Keratinocyte (primary cell): Measurements from ENCODE around the gene RASA3. TPM values are rescaled to one million over a fixed set of nuclear protein-coding genes. Genes with fewer than 3 reads are reported as not detected.

ENCODE experiments used
- DNase-seq: peaks from one replicate; pipeline ENCODE4 v3.0.0-alpha.2; 2011; ENCODE audit warnings: low read depth, missing footprints, low spot score
- FAIRE-seq: peaks from 2 replicates; lab custom pipeline; 2011; peaks lifted over from hg19 to GRCh38; lab: Jason Lieb, UNC
- H2AFZ ChIP-seq: 2 replicates; pipeline ENCODE4 v1.6.0; 2012; ENCODE audit warnings: low read length, control low read depth, inconsistent platforms; ENCODE audit not compliant: control insufficient read depth
- H3K27ac ChIP-seq: 2 replicates; pipeline ENCODE4 v1.5.1; 2011; ENCODE audit warnings: low read length; ENCODE audit not compliant: control insufficient read depth, insufficient read depth
- H3K27me3 ChIP-seq: 3 replicates; pipeline ENCODE4 v1.6.0; 2011; ENCODE audit warnings: low read length; ENCODE audit not compliant: control insufficient read depth, insufficient read depth; ENCODE audit errors: extremely low read depth
- H3K36me3 ChIP-seq, 2 experiments: 2 replicates in 1 of 2; 3 replicates in 1 of 2; pipeline ENCODE4 v1.5.1; 2011; ENCODE audit warnings: low read length in 2 of 2, mild to moderate bottlenecking in 1 of 2; ENCODE audit not compliant: control insufficient read depth in 2 of 2, insufficient read depth in 2 of 2; ENCODE audit errors: extremely low read depth in 1 of 2
- H3K4me1 ChIP-seq: 3 replicates; pipeline ENCODE4 v1.5.1; 2011; ENCODE audit warnings: low read length; ENCODE audit not compliant: control insufficient read depth, insufficient read depth; ENCODE audit errors: extremely low read depth
- H3K4me2 ChIP-seq: 3 replicates; pipeline ENCODE4 v1.6.0; 2011; ENCODE audit warnings: low read depth, low read length; ENCODE audit not compliant: control insufficient read depth, insufficient read depth; ENCODE audit errors: extremely low read depth
- H3K4me3 ChIP-seq, 3 experiments: fragments of 200-600 bp in 1 of 3; sonication (generic) in 1 of 3; 2 replicates in 2 of 3; 3 replicates in 1 of 3; pipeline ENCODE4 v1.5.1; 2011 to 2016; ENCODE audit warnings: low read length in 3 of 3, mild to moderate bottlenecking in 3 of 3, control low read depth in 2 of 3, inconsistent platforms in 1 of 3, low read depth in 1 of 3, mixed read lengths in 1 of 3, mixed run types in 1 of 3, moderate library complexity in 1 of 3; ENCODE audit not compliant: control insufficient read depth in 2 of 3, insufficient read depth in 2 of 3; ENCODE audit errors: extremely low read depth in 1 of 3
- H3K79me2 ChIP-seq: 2 replicates; pipeline ENCODE4 v1.6.0; 2012; ENCODE audit warnings: low read length; ENCODE audit not compliant: control insufficient read depth, insufficient read depth
- H3K9ac ChIP-seq: 3 replicates; pipeline ENCODE4 v1.6.0; 2011; ENCODE audit warnings: low read length; ENCODE audit not compliant: control insufficient read depth, insufficient read depth; ENCODE audit errors: extremely low read depth
- H3K9me1 ChIP-seq: 3 replicates; pipeline ENCODE4 v1.6.0; 2011; ENCODE audit warnings: low read length; ENCODE audit not compliant: control insufficient read depth, insufficient read depth; ENCODE audit errors: extremely low read depth
- H3K9me3 ChIP-seq: 2 replicates; pipeline ENCODE4 v1.5.1; 2012; ENCODE audit warnings: low read depth, low read length; ENCODE audit not compliant: control insufficient read depth
- H4K20me1 ChIP-seq: 3 replicates; pipeline ENCODE4 v1.6.0; 2011; ENCODE audit warnings: low read length; ENCODE audit not compliant: control insufficient read depth, insufficient read depth; ENCODE audit errors: extremely low read depth
- CTCF ChIP-seq, 3 experiments: IDR thresholded peaks in 1 of 3; conservative IDR thresholded peaks in 1 of 3; optimal IDR thresholded peaks in 1 of 3; 2 replicates in 2 of 3; 3 replicates in 1 of 3; pipeline versions ENCODE3 to v1.5.1; 2011; ENCODE audit warnings: low read length in 3 of 3, mild to moderate bottlenecking in 3 of 3, moderate library complexity in 2 of 3, control low read depth in 1 of 3, inconsistent platforms in 1 of 3; ENCODE audit not compliant: insufficient read depth in 2 of 3; ENCODE audit errors: extremely low read depth in 1 of 3
- EZH2 ChIP-seq: IDR thresholded peaks from one replicate; pipeline ENCODE4 v1.6.1; 2012; ENCODE audit warnings: inconsistent platforms, mild to moderate bottlenecking, low read length, moderate library complexity
- dilution Hi-C: fragments of 300-500 bp; cut with MboI; formaldehyde crosslinking; loops from one replicate; pipeline ENCODE4 v1.7.0; 2020; ENCODE audit warnings: low sequenced_read_pairs; ENCODE audit not compliant: extremely low pct_ligation_motif_present
- polyA plus RNA-seq, 5 experiments: library from polyadenylated mRNA; depleted of rRNA in 3 of 5; stranded (reverse) in 3 of 5; stranded (forward) in 1 of 5; unstranded in 1 of 5; fragments of >200 nt; gene quantifications; 1 replicate in 1 of 5; 2 replicates in 3 of 5; 3 replicates in 1 of 5; pipeline versions ENCODE4 v1.2.1 to v1.2.3, GENCODE V29; 2011 to 2012; ENCODE audit warnings: missing spikeins in 2 of 5, low read depth in 1 of 5, low replicate concordance in 1 of 5

The RASA3 gene
- polyA plus RNA-seq, 1 donor (not counting 4 experiments of a cell fraction or from before 2014, with no cell fraction given): 4.1 TPM

DNA sequence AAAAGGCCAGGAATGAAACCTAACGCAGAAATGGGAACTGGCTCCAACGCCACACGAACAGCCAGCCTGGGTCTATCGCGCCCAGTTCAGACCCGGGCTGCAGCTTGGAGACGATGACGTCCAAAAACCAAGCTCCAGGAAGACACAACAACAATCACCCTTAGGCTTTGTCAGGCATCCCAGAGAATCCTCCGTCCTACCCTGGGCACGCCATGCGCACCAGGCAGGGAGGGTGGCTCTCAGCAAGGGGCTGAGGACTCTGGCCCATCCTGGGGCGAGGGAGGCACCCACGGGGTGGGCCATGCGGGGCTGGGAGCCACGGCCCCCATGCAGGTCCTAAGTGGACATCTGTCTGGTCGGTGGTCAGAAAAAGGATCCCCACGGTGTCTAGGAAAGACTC lies 9.0 kb downstream of the RASA3 start:
- no peak overlapping the region for H3K4me2 ChIP-seq
- dilution Hi-C loops: loop anchor here (10.0 kb wide), 1 partner anchor 49 kb away; no protein-coding TSS in a partner anchor
- no peaks in the 10 kb centered on the region for H3K9me3 ChIP-seq
- peaks cover 10% of the 10 kb centered on the region for H3K4me1 ChIP-seq
- no peaks in the 10 kb centered on the region for H3K27me3 ChIP-seq
- H3K36me3 ChIP-seq: no peaks in the 10 kb centered on the region
- H3K79me2 ChIP-seq: peaks cover 17% of the 10 kb centered on the region
- no peak for FAIRE-seq
- no peak overlapping the region for H3K27ac ChIP-seq
- TF ChIP-seq CTCF (optimal IDR thresholded peaks at IDR 0.05 in 1 of 3, IDR thresholded peaks at IDR 0.05 in 1 of 3, conservative IDR thresholded peaks at IDR 0.05 in 1 of 3; ENCODE audit: extremely low read depth in 1 of 3, insufficient read depth in 2 of 3, low read length in 3 of 3) (no peak), EZH2 (no peak)
- no peak overlapping the region for H3K9ac ChIP-seq
- no peaks in the 10 kb centered on the region for H4K20me1 ChIP-seq
- no peak overlapping the region for H2AFZ ChIP-seq
- DNase-seq: no peak
- no peak overlapping the region for H3K4me3 ChIP-seq
- no peaks in the 10 kb centered on the region for H3K9me1 ChIP-seq

DNA sequence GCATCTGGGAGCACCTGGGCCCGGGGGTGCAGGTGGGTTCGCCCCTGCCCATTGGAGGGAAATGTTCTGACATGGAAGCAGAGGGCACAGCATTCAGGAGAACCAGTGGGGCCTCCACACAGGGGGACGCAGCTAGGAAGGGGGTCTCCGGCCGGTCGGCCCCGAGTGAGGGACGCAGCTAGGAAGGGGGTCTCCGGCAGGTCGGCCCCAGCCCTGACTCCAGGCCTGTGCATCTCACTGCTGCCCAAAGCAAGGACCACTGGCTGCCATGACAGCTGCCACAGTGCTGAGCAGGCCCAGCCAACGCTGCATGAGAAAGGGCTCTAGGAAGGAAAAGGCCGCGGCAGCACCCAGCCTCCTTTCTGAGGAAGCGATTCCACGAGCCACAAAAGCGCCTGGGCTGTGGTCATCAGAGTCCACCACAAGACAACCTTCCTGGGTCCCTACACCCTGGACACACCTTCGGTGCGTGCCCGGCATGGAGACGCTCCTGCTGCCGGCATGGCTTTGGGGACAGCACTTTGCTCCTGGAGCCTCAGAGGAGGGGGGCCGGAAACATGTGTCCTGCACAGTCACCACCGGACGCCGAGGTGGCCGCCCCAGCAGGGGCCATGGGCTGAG lies 9.7 kb downstream of the RASA3 start:
- Histone ChIP-seq H3K9ac (no peak overlapping the region), H3K79me2 (peaks cover 14% of the 10 kb centered on the region), H3K27me3 (no peaks in the 10 kb centered on the region), H3K27ac (no peak overlapping the region), H3K9me3 (no peaks in the 10 kb centered on the region), H3K9me1 (no peaks in the 10 kb centered on the region), H4K20me1 (no peaks in the 10 kb centered on the region), H3K36me3 (no peaks in the 10 kb centered on the region), H3K4me2 (no peak overlapping the region), H3K4me3 (no peak overlapping the region), H2AFZ (no peak overlapping the region), H3K4me1 (peaks cover 13% of the 10 kb centered on the region)
- dilution Hi-C loops: loop anchor here (10.0 kb wide), 1 partner anchor 48 kb away; no protein-coding TSS in a partner anchor
- DNase-seq (no peak), FAIRE-seq (no peak)
- no peak for TF ChIP-seq CTCF (optimal IDR thresholded peaks at IDR 0.05 in 1 of 3, IDR thresholded peaks at IDR 0.05 in 1 of 3, conservative IDR thresholded peaks at IDR 0.05 in 1 of 3; ENCODE audit: extremely low read depth in 1 of 3, insufficient read depth in 2 of 3, low read length in 3 of 3)
- TF ChIP-seq EZH2: no peak
